Suprapubic skin (tissue), 4 donors: ENCODE measurements around the gene DDAH2. TPM values are rescaled to one million over a fixed set of nuclear protein-coding genes. Genes with fewer than 3 reads are reported as not detected.

ENCODE experiments used
- DNase-seq, 2 donors: peaks; one replicate each; pipeline ENCODE4 v3.0.0-alpha.2; 2019; ENCODE audit warnings: low spot score in 2 of 2
- H3K27ac ChIP-seq: fragments of 200-600 bp; sonication (generic); one replicate; pipeline ENCODE4 v1.5.1; 2019
- H3K27me3 ChIP-seq: fragments of 200-600 bp; sonication (generic); one replicate; pipeline ENCODE4 v1.5.1; 2019
- H3K36me3 ChIP-seq: fragments of 200-600 bp; sonication (generic); one replicate; pipeline ENCODE4 v1.5.1; 2019
- H3K4me1 ChIP-seq: fragments of 200-600 bp; sonication (generic); one replicate; pipeline ENCODE4 v1.5.1; 2019
- H3K4me3 ChIP-seq: fragments of 200-600 bp; sonication (generic); one replicate; pipeline ENCODE4 v1.5.1; 2019; ENCODE audit warnings: mild to moderate bottlenecking
- H3K9me3 ChIP-seq: fragments of 200-600 bp; sonication (generic); one replicate; pipeline ENCODE4 v1.5.1; 2019
- EP300 ChIP-seq: sonication (generic); formaldehyde crosslinking; IDR thresholded peaks from one replicate; pipeline ENCODE4 v1.6.1; 2017; ENCODE audit warnings: antibody characterized with exemption
- POLR2A ChIP-seq, 2 donors: fragments of 450-650 bp; IDR thresholded peaks; one replicate each; pipeline ENCODE4 v1.6.1; 2017; ENCODE audit warnings: antibody characterized with exemption in 2 of 2, mild to moderate bottlenecking in 2 of 2, moderate library complexity in 2 of 2
- POLR2AphosphoS5 ChIP-seq, 3 donors: sonication (generic); formaldehyde crosslinking; IDR thresholded peaks; one replicate each; pipeline ENCODE4 v1.6.1; 2017; ENCODE audit warnings: antibody characterized with exemption in 3 of 3
- WGBS: methylation state at CpG from one replicate; pipeline ENCODE4 v1.1.5; 2018; 5-methylcytosine and 5-hydroxymethylcytosine counted together
- total RNA-seq, 4 donors: library from RNA; depleted of rRNA; stranded (reverse); fragments of >200 nt; gene quantifications; one replicate each; pipeline ENCODE4 v1.1.0, GENCODE V29; 2016
- TF ChIP-seq, protein P1 (sequence below), 2 donors: fragments of 200-600 bp in 1 of 2; fragments of 450-650 bp in 1 of 2; sonication (generic) in 1 of 2; IDR thresholded peaks; one replicate each; pipeline ENCODE4 v1.5.1; 2016 to 2019; ENCODE audit warnings: antibody characterized with exemption in 2 of 2, mild to moderate bottlenecking in 1 of 2, moderate library complexity in 1 of 2

The DDAH2 gene
- total RNA-seq, 4 donors from 2014 or later, result 66.8 to 84.2 (median 68.3) TPM

DNA sequence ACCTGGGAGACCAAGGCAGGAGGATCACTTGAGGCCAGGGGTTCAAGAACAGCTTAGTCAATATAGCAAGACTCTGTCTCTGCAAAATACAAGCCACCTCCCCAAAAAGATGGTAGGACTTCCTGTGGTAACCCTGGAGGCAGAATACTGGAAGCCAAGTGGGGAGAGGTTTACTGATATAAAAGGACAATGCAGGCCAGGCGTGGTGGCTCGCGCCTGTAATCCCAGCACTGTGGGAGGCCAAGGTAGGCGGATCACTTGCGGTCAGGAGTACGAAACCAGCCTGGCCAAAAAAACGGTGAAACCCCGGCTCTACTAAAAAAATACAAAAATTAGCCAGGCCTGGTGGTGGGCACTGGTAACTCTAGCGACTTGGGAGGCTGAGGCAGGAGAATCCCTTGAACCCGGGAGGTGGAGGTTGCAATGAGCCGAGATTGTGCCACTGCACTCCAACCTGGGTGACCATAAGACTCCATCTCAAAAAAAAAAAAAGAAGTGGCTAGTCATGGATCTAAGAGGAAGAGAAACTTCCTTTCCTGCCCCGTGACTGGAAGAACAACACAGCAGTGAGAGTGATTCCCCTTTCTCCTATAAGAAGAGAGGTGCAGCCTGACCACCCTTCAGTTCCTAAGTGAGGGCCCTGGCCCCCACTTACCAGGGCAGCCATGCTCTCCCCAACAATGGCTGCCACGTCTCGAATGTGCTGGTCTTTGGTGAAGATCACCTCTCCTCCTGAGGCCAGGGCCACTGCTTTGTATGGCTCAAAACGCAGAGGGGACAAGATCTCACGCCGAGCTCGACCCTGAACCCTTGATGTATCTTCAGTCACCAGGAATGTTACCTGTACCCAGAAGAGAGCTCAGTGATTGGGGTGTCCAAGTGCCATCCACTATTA is 39.5 kb upstream of the DDAH2 start:
- Histone ChIP-seq H3K4me3 (no peak overlapping the region), H3K36me3 (no peaks in the 10 kb centered on the region), H3K27me3 (no peaks in the 10 kb centered on the region), H3K9me3 (no peaks in the 10 kb centered on the region), H3K27ac (no peak overlapping the region), H3K4me1 (peaks cover 20% of the 10 kb centered on the region)
- DNase-seq, result no peak
- 89% methylated on average over 18 of the region's 18 CpGs for WGBS
- TF ChIP-seq EP300, result no peak
- no peak for TF ChIP-seq POLR2A (IDR thresholded peaks at IDR 0.05)
- TF ChIP-seq POLR2AphosphoS5 (IDR thresholded peaks at IDR 0.05), result no peak
- TF ChIP-seq, protein P1, sequence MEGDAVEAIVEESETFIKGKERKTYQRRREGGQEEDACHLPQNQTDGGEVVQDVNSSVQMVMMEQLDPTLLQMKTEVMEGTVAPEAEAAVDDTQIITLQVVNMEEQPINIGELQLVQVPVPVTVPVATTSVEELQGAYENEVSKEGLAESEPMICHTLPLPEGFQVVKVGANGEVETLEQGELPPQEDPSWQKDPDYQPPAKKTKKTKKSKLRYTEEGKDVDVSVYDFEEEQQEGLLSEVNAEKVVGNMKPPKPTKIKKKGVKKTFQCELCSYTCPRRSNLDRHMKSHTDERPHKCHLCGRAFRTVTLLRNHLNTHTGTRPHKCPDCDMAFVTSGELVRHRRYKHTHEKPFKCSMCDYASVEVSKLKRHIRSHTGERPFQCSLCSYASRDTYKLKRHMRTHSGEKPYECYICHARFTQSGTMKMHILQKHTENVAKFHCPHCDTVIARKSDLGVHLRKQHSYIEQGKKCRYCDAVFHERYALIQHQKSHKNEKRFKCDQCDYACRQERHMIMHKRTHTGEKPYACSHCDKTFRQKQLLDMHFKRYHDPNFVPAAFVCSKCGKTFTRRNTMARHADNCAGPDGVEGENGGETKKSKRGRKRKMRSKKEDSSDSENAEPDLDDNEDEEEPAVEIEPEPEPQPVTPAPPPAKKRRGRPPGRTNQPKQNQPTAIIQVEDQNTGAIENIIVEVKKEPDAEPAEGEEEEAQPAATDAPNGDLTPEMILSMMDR (IDR thresholded peaks at IDR 0.05), result no peak

DNA sequence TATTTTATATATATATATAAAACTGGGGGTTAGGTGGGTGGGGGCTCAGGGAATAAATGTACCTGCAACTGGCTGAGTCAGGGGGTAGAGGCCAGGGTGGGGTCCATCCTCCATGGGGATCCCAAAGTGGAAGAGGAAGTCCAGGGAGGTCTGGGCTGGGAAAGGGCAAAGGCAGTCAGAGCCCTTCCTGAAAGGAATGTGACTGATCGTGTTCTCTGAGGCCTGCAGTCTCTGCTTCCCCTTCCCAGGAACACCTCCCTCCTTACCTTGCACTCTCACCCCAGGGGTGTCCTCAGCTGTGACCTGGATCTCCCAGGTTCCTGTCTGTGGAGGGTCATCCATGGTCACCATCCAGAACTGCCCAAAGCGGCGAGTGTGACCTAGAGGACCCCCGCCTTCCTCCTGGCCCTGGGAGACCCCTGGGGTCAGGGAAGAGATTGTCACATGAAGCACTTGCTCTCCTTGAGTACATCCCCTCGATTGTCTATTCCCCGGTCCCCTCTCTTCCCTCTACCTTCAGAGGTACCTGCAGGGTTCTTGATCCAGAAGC is 38.1 kb upstream of the DDAH2 start:
- TF ChIP-seq, protein P1 (IDR thresholded peaks at IDR 0.05), result no peak
- TF ChIP-seq POLR2AphosphoS5 (IDR thresholded peaks at IDR 0.05) (no peak), EP300 (no peak), POLR2A (IDR thresholded peaks at IDR 0.05) (no peak)
- Histone ChIP-seq H3K27me3 (no peaks in the 10 kb centered on the region), H3K4me1 (peaks cover 26% of the 10 kb centered on the region), H3K9me3 (no peaks in the 10 kb centered on the region), H3K36me3 (no peaks in the 10 kb centered on the region), H3K4me3 (no peak overlapping the region), H3K27ac (no peak overlapping the region)
- no peak for DNase-seq
- WGBS, result 84% methylated on average over 5 of the region's 6 CpGs

DNA sequence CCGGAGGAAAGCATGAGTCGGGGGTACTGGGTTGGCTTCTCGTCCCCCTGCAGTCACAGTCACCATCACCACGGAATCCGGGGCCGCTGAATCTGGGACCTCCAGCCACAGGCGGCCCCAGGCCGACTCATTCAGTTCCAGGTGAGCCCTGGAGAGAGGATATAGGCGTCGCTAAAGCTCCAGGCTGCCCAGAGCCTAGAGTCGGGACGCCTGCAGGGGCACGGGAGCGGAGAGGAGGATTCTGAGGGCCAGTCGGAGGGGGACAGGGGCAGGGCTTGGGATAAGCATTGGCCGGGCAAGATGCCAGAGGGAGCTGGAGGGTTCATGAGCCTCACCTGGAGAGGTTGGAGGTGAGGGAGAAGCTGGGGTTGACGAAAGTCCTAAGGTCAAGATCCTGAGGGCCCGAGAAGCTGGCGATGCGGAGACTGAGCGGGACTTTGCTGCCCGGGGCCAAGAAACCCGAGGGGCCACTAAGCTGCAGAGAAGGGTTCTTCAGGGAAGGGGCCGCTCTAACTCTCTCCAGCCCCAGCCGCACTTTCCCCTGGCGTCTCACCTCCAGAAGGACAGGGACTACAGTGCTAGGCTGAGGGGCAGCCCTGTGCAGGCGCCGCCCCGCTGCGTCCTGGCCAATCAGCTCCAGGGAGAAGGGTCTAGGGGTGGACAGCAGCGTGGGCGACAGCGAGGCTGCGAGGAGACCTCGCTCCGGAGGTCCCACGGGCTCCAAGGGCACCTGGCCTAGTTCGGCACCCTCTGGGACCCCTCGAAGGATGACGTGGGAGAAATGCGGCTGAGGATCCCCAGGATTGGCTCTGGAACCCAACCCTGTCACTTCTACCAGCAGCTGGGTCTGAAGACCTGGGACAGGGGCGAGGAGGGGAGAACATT is 37.1 kb upstream of the DDAH2 start:
- peak overlapping the region; percentile 15 for H3K4me3 ChIP-seq
- WGBS, result 63% methylated on average over 17 of the region's 42 CpGs
- no peak for DNase-seq

DNA sequence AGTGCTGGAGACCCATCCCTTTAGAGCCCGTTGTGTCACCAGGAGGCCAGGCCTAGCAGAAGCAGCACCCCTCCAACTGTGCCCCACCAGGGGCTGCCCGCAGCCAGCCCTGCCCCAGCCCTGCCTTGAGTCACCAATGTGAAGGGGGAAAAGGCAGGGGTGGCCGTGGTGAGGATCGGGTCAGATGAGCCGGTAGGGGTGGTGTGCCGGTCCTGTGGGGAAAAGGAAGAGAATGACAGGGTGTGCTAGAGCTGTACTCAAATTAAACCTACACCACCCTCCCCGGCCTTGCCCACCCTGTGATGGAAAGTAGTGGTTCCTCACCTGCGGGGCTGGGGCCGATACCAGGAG is 36.4 kb upstream of the DDAH2 start:
- peaks cover 26% of the 10 kb centered on the region for H3K4me1 ChIP-seq
- 78% methylated on average over 6 of the region's 9 CpGs for WGBS
- no peak for TF ChIP-seq POLR2AphosphoS5 (IDR thresholded peaks at IDR 0.05)
- no peak for TF ChIP-seq EP300
- TF ChIP-seq, protein P1 (IDR thresholded peaks at IDR 0.05), result no peak
- no peak for TF ChIP-seq POLR2A (IDR thresholded peaks at IDR 0.05)

More for the DNA sequence above, 37.1 kb upstream of the DDAH2 start:
- Histone ChIP-seq H3K4me1 (peaks cover 26% of the 10 kb centered on the region), H3K27ac (no peak overlapping the region), H3K36me3 (peaks cover 8% of the 10 kb centered on the region), H3K27me3 (no peaks in the 10 kb centered on the region), H3K9me3 (no peaks in the 10 kb centered on the region)
- TF ChIP-seq EP300 (no peak), POLR2AphosphoS5 (IDR thresholded peaks at IDR 0.05) (no peak)
- TF ChIP-seq, protein P1 (IDR thresholded peaks at IDR 0.05), result no peak

DNA sequence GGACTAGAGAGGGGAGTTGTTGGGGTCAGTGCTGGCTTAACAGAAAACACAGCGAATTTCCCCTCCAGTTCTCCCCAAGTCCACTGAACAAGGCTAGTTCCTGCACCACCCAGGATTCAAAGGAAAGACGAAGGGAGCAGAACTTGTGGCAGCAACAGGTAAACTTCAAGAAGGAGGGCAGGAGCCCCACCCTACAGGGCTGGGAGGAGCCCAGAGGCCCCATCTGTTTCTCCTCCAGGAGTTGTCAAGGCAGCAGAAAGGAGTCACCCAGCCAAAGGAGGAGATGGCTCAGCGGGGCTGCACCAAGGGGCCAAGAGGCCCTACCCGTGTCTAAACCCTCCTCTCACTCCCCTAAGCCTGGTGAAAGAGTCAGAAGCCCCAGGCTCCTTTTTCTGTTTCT is 35.1 kb upstream of the DDAH2 start:
- Histone ChIP-seq H3K4me3 (no peak overlapping the region), H3K27me3 (no peaks in the 10 kb centered on the region), H3K36me3 (peaks cover 20% of the 10 kb centered on the region), H3K9me3 (no peaks in the 10 kb centered on the region), H3K27ac (no peak overlapping the region), H3K4me1 (peaks cover 23% of the 10 kb centered on the region)
- WGBS, result 54% methylated on average over 4 of the region's 4 CpGs
- no peak for DNase-seq
- TF ChIP-seq, protein P1 (IDR thresholded peaks at IDR 0.05), result no peak
- no peak for TF ChIP-seq POLR2A (IDR thresholded peaks at IDR 0.05)
- TF ChIP-seq EP300, result no peak
- TF ChIP-seq POLR2AphosphoS5 (IDR thresholded peaks at IDR 0.05), result no peak

More for the DNA sequence above, 36.4 kb upstream of the DDAH2 start:
- Histone ChIP-seq H3K4me3 (no peak overlapping the region), H3K27me3 (no peaks in the 10 kb centered on the region), H3K36me3 (peaks cover 12% of the 10 kb centered on the region), H3K9me3 (no peaks in the 10 kb centered on the region), H3K27ac (no peak overlapping the region)
- DNase-seq, result no peak
